ENCODE results near the gene TGM2. TPM values are rescaled to one million over a fixed set of nuclear protein-coding genes. Genes with fewer than 3 reads are reported as not detected.

The TGM2 gene
- polyA plus RNA-seq, 1 donor from 2014 or later, result 7.1 TPM

DNA sequence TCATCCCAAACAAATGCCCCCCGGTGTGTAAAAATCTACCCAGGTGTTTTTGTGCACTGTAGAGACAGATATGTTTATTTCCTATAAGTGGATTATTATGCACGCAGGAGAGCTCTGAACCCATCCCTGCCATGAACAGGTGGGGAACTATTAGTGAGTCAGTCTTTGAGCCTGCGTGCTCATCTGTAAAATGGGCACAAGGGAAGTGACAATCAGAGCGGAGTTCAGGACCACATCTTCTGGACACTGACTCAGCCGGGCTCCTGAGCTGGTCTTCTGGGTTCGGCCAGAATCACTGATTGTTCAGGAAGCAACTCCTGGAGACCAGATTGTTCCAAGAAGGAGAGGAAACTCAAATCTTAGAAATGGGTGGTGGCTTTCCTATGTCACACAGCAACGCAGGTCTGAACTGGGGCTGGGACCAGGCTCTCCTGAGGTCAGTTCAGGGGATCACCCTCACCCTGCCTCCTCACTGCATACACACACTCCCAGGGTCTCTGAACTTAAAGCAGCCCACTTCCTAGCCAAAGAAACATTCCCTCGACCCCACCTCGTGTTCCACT is 27.3 kb upstream of the TGM2 start:
- Mint-ChIP-seq H3K4me3 (no peak overlapping the region), H3K27me3 (peaks cover 9% of the 10 kb centered on the region), H3K9me3 (no peaks in the 10 kb centered on the region), H3K4me1 (peaks cover 5 to 10% (median 6%) of the 10 kb centered on the region in 3 donors), H3K36me3 (peaks cover 2% of the 10 kb centered on the region), H3K27ac (peak overlapping the region in 1 of 3 donors; percentile 71)

DNA sequence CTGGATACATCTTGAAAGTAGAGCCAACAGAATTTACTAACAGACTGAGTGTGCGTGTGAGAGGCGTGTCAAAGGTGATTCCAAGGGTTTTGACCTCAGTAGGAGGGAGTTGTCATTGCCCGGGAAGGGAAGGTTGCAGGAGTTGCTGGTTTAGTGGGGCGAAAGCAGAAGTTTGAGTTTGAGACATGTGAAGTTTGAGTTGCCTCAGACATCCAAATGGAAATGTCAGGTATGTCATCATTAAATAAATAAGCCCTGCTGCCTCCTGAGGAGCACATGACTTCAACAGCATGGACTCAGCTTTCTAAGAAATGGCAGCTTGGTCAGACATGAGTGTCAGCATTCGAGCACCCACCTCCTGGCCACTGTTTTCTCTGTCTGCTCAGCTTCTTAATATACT is 26.6 kb upstream of the TGM2 start:
- no peaks in the 10 kb centered on the region for H3K9me3 Mint-ChIP-seq
- peaks cover 2% of the 10 kb centered on the region for H3K36me3 Mint-ChIP-seq
- H3K4me3 Mint-ChIP-seq, result no peak overlapping the region
- peaks cover 0 to 3% (median 0%) of the 10 kb centered on the region in 3 donors for H3K4me1 Mint-ChIP-seq
- H3K27me3 Mint-ChIP-seq, result peaks cover 9% of the 10 kb centered on the region
- no peak overlapping the region for H3K27ac Mint-ChIP-seq

DNA sequence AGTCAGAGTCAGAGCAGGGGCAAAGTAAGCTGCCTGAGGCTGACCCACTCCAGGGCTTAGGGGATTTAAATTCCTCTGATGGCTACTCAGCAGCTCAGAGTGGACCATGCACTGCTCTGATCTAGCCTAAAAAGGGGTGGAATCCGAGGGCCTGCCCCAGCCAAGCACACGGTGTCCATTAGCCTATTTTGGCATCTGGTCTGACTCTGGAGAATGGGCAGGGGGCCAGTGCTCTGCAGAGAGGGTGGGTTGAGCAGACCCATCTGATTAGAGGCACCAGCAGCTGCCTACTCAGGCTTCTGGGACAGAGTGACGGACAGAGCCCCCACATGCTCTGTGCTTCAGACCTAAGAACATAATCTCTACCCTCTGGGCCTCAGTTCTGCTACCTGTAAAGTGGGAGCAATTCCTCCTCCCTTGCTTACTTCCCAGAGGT is 25.9 kb upstream of the TGM2 start:
- H3K4me1 Mint-ChIP-seq, result peaks cover 0 to 3% (median 0%) of the 10 kb centered on the region in 3 donors
- no peak overlapping the region for H3K4me3 Mint-ChIP-seq
- peaks cover 2% of the 10 kb centered on the region for H3K36me3 Mint-ChIP-seq
- H3K27ac Mint-ChIP-seq, result no peak overlapping the region
- peaks cover 6% of the 10 kb centered on the region for H3K27me3 Mint-ChIP-seq
- H3K9me3 Mint-ChIP-seq, result no peaks in the 10 kb centered on the region

DNA sequence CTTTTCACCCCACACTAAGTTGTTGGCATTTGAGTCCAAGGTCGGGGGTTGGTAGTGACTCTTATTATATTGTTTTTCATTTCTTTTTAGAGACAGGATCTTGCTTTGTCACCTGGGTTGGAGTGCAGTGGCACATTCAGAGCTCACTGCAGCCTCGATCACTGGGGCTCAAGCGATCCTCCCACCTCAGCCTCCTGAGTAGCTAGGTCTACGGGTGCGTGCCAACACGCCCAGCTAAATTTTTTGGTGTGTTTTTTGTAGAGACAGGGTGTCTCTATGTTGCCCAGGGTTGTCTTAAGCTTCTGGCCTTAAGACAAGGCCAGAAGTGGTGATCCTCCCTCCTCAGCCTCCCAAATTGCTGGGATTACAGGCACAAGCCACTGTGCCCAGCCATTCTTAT is 25.1 kb upstream of the TGM2 start:
- Mint-ChIP-seq H3K9me3 (no peaks in the 10 kb centered on the region), H3K36me3 (peaks cover 2% of the 10 kb centered on the region), H3K27ac (no peak overlapping the region), H3K4me1 (peaks cover 0 to 3% (median 0%) of the 10 kb centered on the region in 3 donors), H3K4me3 (no peak overlapping the region), H3K27me3 (peaks cover 7% of the 10 kb centered on the region)

DNA sequence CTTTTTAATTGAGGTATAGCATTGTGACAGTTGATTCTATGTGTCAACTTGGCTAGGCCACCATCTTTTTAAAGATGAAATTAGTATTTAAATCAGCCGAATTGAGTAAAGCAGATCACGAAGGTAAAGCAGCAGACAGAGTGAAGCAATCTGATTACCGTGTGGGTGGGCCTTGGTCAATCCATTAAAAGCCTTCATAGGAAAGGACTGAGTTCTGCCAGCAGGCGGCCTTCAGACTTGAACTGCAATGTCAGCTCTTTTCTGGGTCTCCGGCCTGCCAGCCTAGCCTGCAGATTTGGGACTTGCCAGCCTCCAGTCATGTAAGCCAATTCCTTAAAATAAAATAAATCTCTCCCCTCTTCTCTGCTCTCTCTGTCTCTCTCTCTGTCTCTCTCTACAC is 22.4 kb upstream of the TGM2 start:
- Mint-ChIP-seq H3K36me3 (peaks cover 4% of the 10 kb centered on the region), H3K9me3 (no peaks in the 10 kb centered on the region), H3K27ac (no peak overlapping the region), H3K27me3 (peaks cover 7% of the 10 kb centered on the region), H3K4me3 (no peak overlapping the region), H3K4me1 (peaks cover 0 to 3% (median 0%) of the 10 kb centered on the region in 3 donors)

DNA sequence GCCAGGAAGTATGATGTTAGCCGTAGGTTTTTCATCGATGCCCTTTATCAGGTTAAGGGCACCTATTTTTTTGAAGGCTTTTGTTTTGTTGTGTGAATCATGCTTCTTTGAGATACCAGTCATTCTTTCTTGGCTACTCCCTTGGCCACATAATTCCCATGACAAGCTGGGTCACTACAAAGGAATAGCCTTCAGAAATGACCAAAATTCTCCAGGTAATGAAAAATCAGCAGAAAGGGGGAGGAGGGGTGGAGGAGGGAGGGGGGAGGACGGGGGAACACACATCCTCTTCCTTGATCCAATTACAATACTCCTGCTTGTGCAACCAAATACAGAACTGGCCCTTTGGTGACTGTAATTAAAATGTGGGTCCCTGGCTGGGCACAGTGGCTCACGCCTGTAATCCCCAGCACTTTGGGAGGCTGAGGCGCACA is 21.7 kb upstream of the TGM2 start:
- Mint-ChIP-seq H3K9me3 (no peaks in the 10 kb centered on the region), H3K27me3 (peaks cover 7% of the 10 kb centered on the region), H3K27ac (no peak overlapping the region), H3K36me3 (peaks cover 4% of the 10 kb centered on the region), H3K4me3 (no peak overlapping the region), H3K4me1 (peaks cover 0 to 3% (median 0%) of the 10 kb centered on the region in 3 donors)

DNA sequence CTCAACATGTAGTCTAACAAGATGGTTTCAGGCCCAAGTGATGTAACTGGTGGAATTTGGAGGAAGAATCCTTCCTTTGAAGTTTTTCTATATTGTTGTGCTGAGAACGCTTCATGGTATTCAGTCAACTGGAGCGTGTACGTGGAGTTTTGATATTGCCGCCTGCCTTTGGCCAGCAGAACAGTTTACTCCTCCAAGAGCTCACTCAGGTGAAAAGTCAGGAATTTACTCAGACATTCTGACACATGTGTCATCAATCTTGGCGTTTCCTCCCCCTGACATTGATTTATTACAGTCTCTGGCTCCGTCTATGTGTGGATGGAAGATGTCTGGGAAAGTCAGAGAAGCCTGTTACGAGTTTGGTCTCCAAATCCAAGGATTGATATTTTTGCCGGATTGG is 19.0 kb upstream of the TGM2 start:
- Mint-ChIP-seq H3K27ac (peak overlapping the region in 1 of 3 donors; percentile 8), H3K36me3 (peaks cover 2% of the 10 kb centered on the region), H3K4me1 (peaks cover 0 to 3% (median 0%) of the 10 kb centered on the region in 3 donors), H3K4me3 (no peak overlapping the region), H3K27me3 (peaks cover 4% of the 10 kb centered on the region), H3K9me3 (no peaks in the 10 kb centered on the region)

DNA sequence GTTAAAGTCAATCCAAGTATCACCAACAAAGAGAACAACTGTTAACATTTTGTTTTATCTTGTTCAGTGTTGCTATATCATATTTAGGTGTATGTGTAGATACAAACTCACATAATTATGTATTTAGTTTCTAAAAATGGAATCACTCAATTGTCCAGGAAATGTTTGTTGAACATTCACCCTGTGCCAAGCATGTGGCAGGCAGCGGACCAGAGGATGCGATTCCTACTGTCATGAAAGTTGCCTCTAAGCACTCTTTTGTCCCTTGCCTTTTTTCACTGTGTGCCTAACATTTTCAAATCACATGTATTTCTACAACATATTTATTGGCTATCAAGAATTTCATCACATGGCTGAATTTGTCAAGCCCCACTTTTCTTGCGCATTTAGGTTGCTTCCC is 16.9 kb upstream of the TGM2 start:
- no peak overlapping the region for H3K27ac Mint-ChIP-seq
- H3K9me3 Mint-ChIP-seq, result no peaks in the 10 kb centered on the region
- H3K4me3 Mint-ChIP-seq, result no peak overlapping the region
- peaks cover 3% of the 10 kb centered on the region for H3K36me3 Mint-ChIP-seq
- no peaks in the 10 kb centered on the region for H3K4me1 Mint-ChIP-seq
- peaks cover 12% of the 10 kb centered on the region for H3K27me3 Mint-ChIP-seq

DNA sequence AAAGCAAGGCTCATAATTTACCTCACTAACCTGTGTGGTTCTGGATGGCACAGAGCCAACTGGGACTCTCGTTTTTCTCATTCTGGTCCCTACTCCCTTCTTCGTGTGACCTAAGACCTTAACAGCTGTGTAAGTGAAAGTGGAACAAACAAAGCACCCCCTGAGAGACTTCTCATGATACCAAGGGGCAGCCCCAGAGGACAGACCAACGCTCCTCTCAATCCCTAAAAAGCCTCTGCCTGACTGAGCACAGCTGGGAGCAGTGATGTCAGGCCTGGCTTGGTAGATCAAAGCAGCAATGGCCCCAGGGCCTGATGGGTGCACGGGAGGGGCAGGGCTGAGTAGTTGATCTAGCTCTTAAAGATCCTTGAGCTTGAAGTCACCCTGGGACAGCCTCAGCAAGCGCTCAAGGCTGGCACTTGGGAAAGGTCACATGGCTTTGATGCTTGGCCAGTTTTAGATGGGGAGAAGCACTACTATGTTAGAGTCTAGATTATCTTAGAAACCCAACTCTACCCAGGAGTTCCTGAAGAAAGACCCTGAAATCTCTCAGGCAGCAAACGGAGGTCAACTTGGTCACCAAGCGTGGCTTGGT is 16.2 kb upstream of the TGM2 start:
- peaks cover 3% of the 10 kb centered on the region for H3K36me3 Mint-ChIP-seq
- peaks cover 12% of the 10 kb centered on the region for H3K27me3 Mint-ChIP-seq
- no peaks in the 10 kb centered on the region for H3K9me3 Mint-ChIP-seq
- H3K4me3 Mint-ChIP-seq, result no peak overlapping the region
- H3K27ac Mint-ChIP-seq, result no peak overlapping the region
- H3K4me1 Mint-ChIP-seq, result no peaks in the 10 kb centered on the region

DNA sequence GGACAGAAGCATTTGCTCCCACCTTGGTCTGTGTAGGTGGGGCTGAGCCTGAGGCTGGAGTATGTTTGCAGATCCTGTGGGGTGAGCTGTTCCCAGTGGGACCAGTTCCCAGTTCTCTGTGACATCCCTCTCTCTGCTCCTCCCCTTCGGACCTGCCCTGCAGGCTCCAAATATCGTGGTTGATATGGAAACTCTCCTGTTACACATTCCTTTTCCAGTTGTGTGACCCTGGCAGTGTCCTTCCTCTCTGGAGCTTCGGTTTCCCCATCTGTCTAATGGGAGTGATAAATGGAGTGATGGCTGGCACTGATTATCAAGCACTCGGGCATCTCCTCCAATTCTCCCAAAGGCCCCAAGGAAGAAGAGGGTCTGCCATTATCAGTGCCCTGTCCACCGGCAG is 15.7 kb upstream of the TGM2 start:
- H3K9me3 Mint-ChIP-seq, result no peaks in the 10 kb centered on the region
- H3K27ac Mint-ChIP-seq, result no peak overlapping the region
- peaks cover 10% of the 10 kb centered on the region for H3K27me3 Mint-ChIP-seq
- H3K4me1 Mint-ChIP-seq, result no peaks in the 10 kb centered on the region
- no peak overlapping the region for H3K4me3 Mint-ChIP-seq
- H3K36me3 Mint-ChIP-seq, result peaks cover 3% of the 10 kb centered on the region

DNA sequence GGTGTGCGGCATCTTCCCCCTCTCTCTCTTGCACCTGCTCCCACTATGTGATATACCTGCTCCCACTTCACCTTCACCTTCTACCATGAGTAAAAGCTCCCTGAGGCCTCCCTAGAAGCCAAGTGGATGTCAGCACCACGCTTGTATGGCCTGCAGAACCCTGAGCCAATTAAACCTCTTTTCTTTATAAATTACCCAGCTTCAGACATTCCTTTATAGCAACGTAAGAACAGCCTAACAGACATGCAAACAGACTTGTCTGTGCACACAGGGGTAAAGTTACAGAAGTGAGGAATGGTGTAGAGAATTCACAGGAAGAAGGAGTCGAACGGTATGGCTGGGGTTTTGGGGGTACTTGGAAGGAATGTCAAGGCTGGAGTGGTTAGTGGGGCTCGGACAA is 14.8 kb upstream of the TGM2 start:
- Mint-ChIP-seq H3K27ac (no peak overlapping the region), H3K4me1 (no peaks in the 10 kb centered on the region), H3K9me3 (no peaks in the 10 kb centered on the region), H3K4me3 (no peak overlapping the region), H3K27me3 (peaks cover 10% of the 10 kb centered on the region), H3K36me3 (peaks cover 3% of the 10 kb centered on the region)

DNA sequence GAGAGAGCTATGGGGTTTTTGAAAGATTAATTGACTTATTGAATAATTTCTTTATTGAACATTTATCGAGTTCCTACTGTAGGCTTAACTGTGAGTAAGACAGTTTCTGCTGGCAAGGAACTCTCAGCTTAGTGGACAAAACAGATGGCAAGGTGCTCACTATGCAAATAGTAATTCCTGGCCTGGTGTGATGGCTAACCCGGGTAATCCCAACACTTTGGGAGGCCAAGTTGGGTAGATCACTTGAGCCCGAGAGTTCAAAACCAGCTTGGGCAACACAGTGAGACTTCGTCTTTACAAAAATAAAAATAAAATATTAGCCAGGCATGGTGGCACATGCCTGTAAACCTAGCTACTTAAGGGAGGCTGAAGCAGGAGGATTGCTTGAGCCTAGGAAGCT is 13.5 kb upstream of the TGM2 start:
- no peak overlapping the region for H3K4me3 Mint-ChIP-seq
- H3K27me3 Mint-ChIP-seq, result peaks cover 10% of the 10 kb centered on the region
- no peaks in the 10 kb centered on the region for H3K9me3 Mint-ChIP-seq
- no peak overlapping the region for H3K27ac Mint-ChIP-seq
- H3K4me1 Mint-ChIP-seq, result no peaks in the 10 kb centered on the region
- peaks cover 5% of the 10 kb centered on the region for H3K36me3 Mint-ChIP-seq

DNA sequence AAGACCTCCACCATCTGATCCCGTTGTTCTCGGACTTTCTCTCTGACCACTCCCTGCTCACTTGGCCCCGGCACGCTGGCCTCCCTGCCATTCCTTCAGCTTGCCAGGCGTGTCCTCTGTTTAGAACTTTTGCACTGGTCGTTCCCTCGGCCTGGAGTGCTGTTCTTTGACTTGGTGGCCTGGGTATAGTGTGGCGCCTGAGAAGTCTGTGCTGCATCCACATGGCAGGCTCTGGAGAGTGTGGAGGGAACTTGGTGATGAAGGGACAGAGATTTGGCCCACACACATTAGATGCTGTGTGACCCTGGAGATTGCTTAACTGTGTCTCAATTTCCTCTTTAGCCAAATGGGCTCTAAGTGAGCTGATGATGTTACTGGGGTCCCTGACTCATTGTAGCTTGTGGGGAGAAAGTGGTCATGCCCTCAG is 13.0 kb upstream of the TGM2 start:
- Mint-ChIP-seq H3K9me3 (no peaks in the 10 kb centered on the region), H3K27me3 (peaks cover 10% of the 10 kb centered on the region), H3K27ac (no peak overlapping the region)

DNA sequence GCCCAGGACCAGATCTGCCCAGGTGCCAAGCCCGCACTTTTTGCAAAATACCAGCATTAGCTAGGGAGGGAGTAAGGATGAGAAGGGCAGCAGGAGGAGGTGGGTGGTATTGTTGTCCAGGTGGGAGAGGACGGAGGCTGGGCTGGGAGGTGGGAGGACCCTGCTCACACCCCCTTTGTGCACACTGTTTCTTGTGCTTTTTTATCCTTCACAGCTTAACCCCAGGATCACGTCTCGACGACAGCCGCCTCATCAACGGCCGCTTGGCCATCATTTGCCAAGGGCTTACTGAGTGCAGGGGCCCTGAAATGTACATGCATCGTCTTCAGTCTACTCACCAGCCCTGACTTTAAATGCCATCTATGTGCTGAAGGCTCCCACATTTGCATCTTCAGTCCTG is 12.1 kb upstream of the TGM2 start:
- Mint-ChIP-seq H3K4me3 (no peak overlapping the region), H3K36me3 (peaks cover 5% of the 10 kb centered on the region), H3K27ac (no peak overlapping the region), H3K4me1 (no peaks in the 10 kb centered on the region), H3K9me3 (no peaks in the 10 kb centered on the region), H3K27me3 (peaks cover 10% of the 10 kb centered on the region)

More for the DNA sequence above, 13.0 kb upstream of the TGM2 start:
- no peak overlapping the region for H3K4me3 Mint-ChIP-seq
- H3K4me1 Mint-ChIP-seq, result no peaks in the 10 kb centered on the region
- H3K36me3 Mint-ChIP-seq, result peaks cover 5% of the 10 kb centered on the region

DNA sequence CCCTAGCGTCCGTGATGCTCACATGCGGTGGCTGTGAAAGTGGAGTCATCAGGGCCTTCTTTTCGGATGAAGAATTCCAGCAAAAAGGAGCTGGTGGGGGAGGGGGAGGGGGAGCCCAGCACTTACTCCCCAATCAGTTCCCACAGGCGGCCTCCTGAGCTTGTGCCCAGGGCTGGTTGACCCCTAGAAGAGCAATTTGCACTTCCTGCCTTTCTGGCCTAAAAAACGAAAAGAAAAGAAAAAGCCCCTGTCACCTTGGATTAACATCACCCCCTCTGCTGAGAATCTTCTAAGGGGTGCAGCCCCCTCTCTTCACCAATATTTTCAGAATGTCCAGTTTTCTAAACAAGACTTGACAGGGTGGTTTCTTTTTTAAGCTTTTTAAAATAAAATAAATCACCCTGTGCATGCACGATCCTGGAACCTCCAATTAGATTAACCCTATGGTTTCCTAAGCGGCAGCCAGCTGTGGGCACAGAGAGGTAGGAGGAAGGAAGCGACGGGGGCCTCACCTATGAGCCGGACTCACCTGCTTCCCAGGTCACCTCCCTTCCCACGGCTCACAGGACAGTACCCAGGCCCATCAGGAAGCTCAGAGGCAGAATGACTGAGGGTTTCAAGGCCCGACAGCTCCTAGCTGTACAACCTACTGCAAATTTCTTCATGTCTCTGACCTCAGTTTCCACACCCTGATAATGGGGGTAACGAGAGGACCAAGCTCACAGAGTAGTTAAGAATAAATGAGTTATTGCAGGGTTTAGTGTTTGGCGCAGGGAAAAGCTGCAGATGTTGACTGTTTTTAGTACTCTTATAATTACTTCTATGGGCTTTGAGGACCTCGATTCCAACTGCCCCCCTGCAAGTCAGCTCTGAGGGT is 10.5 kb upstream of the TGM2 start:
- Mint-ChIP-seq H3K27ac (no peak overlapping the region), H3K9me3 (no peaks in the 10 kb centered on the region), H3K36me3 (peaks cover 8% of the 10 kb centered on the region), H3K27me3 (peaks cover 8% of the 10 kb centered on the region), H3K4me3 (no peak overlapping the region), H3K4me1 (no peaks in the 10 kb centered on the region)
